H9 (cell line): ENCODE measurements around the gene CUBN. TPM values are rescaled to one million over a fixed set of nuclear protein-coding genes. Genes with fewer than 3 reads are reported as not detected.

Source experiments
- DNase-seq: peaks from one replicate; pipeline ENCODE4 v3.0.0-alpha.2; 2017
- H2AFZ ChIP-seq: one replicate; pipeline ENCODE4 v1.6.1; 2013; ENCODE audit warnings: mild to moderate bottlenecking, low read length, control low read depth, moderate library complexity
- H2AK5ac ChIP-seq: 2 replicates; pipeline ENCODE4 v1.6.1; 2013; ENCODE audit warnings: low read length, control low read depth, mixed read lengths; ENCODE audit not compliant: insufficient read length
- H2BK120ac ChIP-seq: one replicate; pipeline ENCODE4 v1.6.1; 2013; ENCODE audit warnings: low read depth, mild to moderate bottlenecking, low read length, control low read depth, inconsistent platforms; ENCODE audit not compliant: poor library complexity, severe bottlenecking
- H2BK12ac ChIP-seq: 2 replicates; pipeline ENCODE4 v1.6.1; 2013; ENCODE audit warnings: low read length, control low read depth, mixed read lengths, low read depth; ENCODE audit not compliant: insufficient read length
- H2BK15ac ChIP-seq: 2 replicates; pipeline ENCODE4 v1.6.1; 2013; ENCODE audit warnings: low read depth, low read length, control low read depth
- H2BK20ac ChIP-seq: one replicate; pipeline ENCODE4 v1.6.1; 2013; ENCODE audit warnings: low read depth, mild to moderate bottlenecking, low read length, control low read depth, inconsistent platforms; ENCODE audit not compliant: poor library complexity, severe bottlenecking
- H2BK5ac ChIP-seq: 2 replicates; pipeline ENCODE4 v1.6.1; 2013; ENCODE audit warnings: low read length, control low read depth, mixed read lengths; ENCODE audit not compliant: insufficient read length
- H3K14ac ChIP-seq: 2 replicates; pipeline ENCODE4 v1.6.1; 2013; ENCODE audit warnings: low read length, control low read depth; ENCODE audit not compliant: insufficient read depth
- H3K18ac ChIP-seq: 2 replicates; pipeline ENCODE4 v1.6.1; 2013; ENCODE audit warnings: low read depth, mild to moderate bottlenecking, mixed read lengths, low read length, control low read depth; ENCODE audit not compliant: insufficient read length
- H3K23ac ChIP-seq: 2 replicates; pipeline ENCODE4 v1.6.1; 2013; ENCODE audit warnings: low read length, control low read depth, mixed read lengths, low read depth; ENCODE audit not compliant: insufficient read length
- H3K23me2 ChIP-seq: 2 replicates; pipeline ENCODE4 v1.6.1; 2013; ENCODE audit warnings: low read depth, mild to moderate bottlenecking, mixed read lengths, low read length, control low read depth; ENCODE audit not compliant: insufficient read length, poor library complexity, severe bottlenecking
- H3K27ac ChIP-seq: 2 replicates; pipeline ENCODE4 v1.5.1; 2013; ENCODE audit warnings: low read length, control low read depth, mixed read lengths, low read depth; ENCODE audit not compliant: insufficient read length
- H3K27me3 ChIP-seq: 2 replicates; pipeline ENCODE4 v1.6.1; 2013; ENCODE audit warnings: low read length, control low read depth, inconsistent platforms; ENCODE audit not compliant: insufficient read depth
- H3K4ac ChIP-seq: 2 replicates; pipeline ENCODE4 v1.6.1; 2013; ENCODE audit warnings: low read depth, mild to moderate bottlenecking, control low read depth, inconsistent platforms, low read length, moderate library complexity
- H3K4me1 ChIP-seq: 2 replicates; pipeline ENCODE4 v1.6.1; 2013; ENCODE audit warnings: low read length, control low read depth, inconsistent platforms; ENCODE audit not compliant: insufficient read depth
- H3K4me2 ChIP-seq: 2 replicates; pipeline ENCODE4 v1.6.1; 2013; ENCODE audit warnings: low read length, control low read depth, mixed read lengths; ENCODE audit not compliant: insufficient read length, insufficient read depth
- H3K56ac ChIP-seq: 2 replicates; pipeline ENCODE4 v1.6.1; 2013; ENCODE audit warnings: low read depth, mild to moderate bottlenecking, mixed read lengths, low read length, control low read depth; ENCODE audit not compliant: insufficient read length
- H3K79me1 ChIP-seq: 2 replicates; pipeline ENCODE4 v1.6.1; 2013; ENCODE audit warnings: low read depth, mild to moderate bottlenecking, moderate library complexity, low read length, control low read depth, inconsistent platforms; ENCODE audit not compliant: insufficient read depth, poor library complexity, severe bottlenecking
- H3K79me2 ChIP-seq: 2 replicates; pipeline ENCODE4 v1.6.1; 2013; ENCODE audit warnings: low read length, control low read depth, inconsistent platforms; ENCODE audit not compliant: insufficient read depth
- H3K9ac ChIP-seq: 2 replicates; pipeline ENCODE4 v1.6.1; 2013; ENCODE audit warnings: low read length, control low read depth, mixed read lengths; ENCODE audit not compliant: insufficient read length; ENCODE audit errors: extremely low read depth
- H3K9me3 ChIP-seq: one replicate; pipeline ENCODE4 v1.6.1; 2013; ENCODE audit warnings: low read depth, low read length, inconsistent platforms; ENCODE audit not compliant: control insufficient read depth
- H3T11ph ChIP-seq: one replicate; pipeline ENCODE4 v1.6.1; 2013; ENCODE audit warnings: mild to moderate bottlenecking, low read length, control low read depth, inconsistent platforms
- H4K20me1 ChIP-seq: one replicate; pipeline ENCODE4 v1.6.1; 2013; ENCODE audit not compliant: control insufficient read depth, insufficient read length, insufficient read depth
- H4K5ac ChIP-seq: 2 replicates; pipeline ENCODE4 v1.6.1; 2013; ENCODE audit warnings: low read depth, mild to moderate bottlenecking, mixed read lengths, low read length, control low read depth; ENCODE audit not compliant: insufficient read length
- H4K8ac ChIP-seq: replicated peaks from 2 replicates; pipeline ENCODE4 v1.6.1; 2013; ENCODE audit warnings: low read length, control low read depth, mixed read lengths, low read depth; ENCODE audit not compliant: insufficient read length
- H4K91ac ChIP-seq: 2 replicates; pipeline ENCODE4 v1.6.1; 2013; ENCODE audit warnings: low read depth, mild to moderate bottlenecking, moderate library complexity, mixed read lengths, low read length, control low read depth; ENCODE audit not compliant: insufficient read length
- H3K27ac Mint-ChIP-seq, 3 experiments: 2 replicates in 2 of 3; 3 replicates in 1 of 3; pipeline ENCODE4 v1.8.0; 2020 to 2021; ENCODE audit warnings: mixed read lengths in 3 of 3, mild to moderate bottlenecking in 1 of 3, moderate library complexity in 1 of 3
- H3K27me3 Mint-ChIP-seq: 2 replicates; pipeline ENCODE4 v1.8.0; 2021; ENCODE audit warnings: low read depth, mild to moderate bottlenecking, moderate library complexity, mixed read lengths
- H3K36me3 Mint-ChIP-seq, 3 experiments: 2 replicates in 2 of 3; 3 replicates in 1 of 3; pipeline ENCODE4 v1.8.0; 2020 to 2021; ENCODE audit warnings: low read depth in 3 of 3, mixed read lengths in 3 of 3; ENCODE audit not compliant: insufficient read depth in 1 of 3
- H3K4me1 Mint-ChIP-seq, 2 experiments: 2 replicates each; pipeline ENCODE4 v1.8.0; 2020; ENCODE audit warnings: mixed read lengths in 2 of 2
- H3K4me3 Mint-ChIP-seq, 2 experiments: 2 replicates in 1 of 2; 3 replicates in 1 of 2; pipeline ENCODE4 v1.8.0; 2020 to 2021; ENCODE audit warnings: mild to moderate bottlenecking in 2 of 2, mixed read lengths in 2 of 2, moderate library complexity in 1 of 2
- H3K9me3 Mint-ChIP-seq, 2 experiments: 2 replicates in 1 of 2; 3 replicates in 1 of 2; pipeline ENCODE4 v1.8.0; 2020; ENCODE audit warnings: mild to moderate bottlenecking in 2 of 2, mixed read lengths in 2 of 2, moderate library complexity in 1 of 2
- WGBS: extraction: QIAGEN DNeasy Blood & Tissue Kit; methylation state at CpG from one replicate; pipeline ENCODE4 v1.1.7; 2013; ENCODE audit warnings: missing lambda C conversion rate, low lambda C conversion rate, mixed read lengths; ENCODE audit not compliant: insufficient read length; ENCODE audit errors: extremely low coverage; 5-methylcytosine and 5-hydroxymethylcytosine counted together
- total RNA-seq: library from RNA; stranded (reverse); gene quantifications from 2 replicates; pipeline ENCODE4 v1.2.1, GENCODE V29; 2021
- TF ChIP-seq, protein P1 (sequence below): fragments of 200-600 bp; sonication (generic); conservative IDR thresholded peaks from 3 replicates; pipeline ENCODE4 v1.8.0; 2021; ENCODE audit warnings: antibody characterized with exemption, mild to moderate bottlenecking

CUBN gene
- total RNA-seq, 1 experiment from 2014 or later: 0.26 TPM

DNA sequence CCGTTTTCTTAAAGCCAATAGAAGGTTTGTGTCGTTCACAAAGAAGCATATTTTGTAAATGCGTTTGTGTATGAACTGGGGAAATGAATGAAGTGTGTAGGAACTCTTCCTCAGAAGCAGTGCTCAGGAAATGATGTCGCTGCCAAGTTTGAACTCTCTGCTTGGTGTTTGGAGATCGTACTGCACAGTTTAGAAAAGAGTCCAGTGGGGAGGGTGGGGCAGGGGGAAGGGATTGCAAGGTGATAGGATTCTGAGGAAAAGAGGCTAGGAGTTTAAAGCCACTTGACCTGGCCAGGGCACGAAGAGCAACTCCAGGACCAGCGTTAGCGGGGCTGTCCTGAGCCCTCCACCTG lies 122.2 kb downstream of the CUBN start:
- no peak overlapping the region for H4K91ac ChIP-seq
- H3K79me1 ChIP-seq: no peaks in the 10 kb centered on the region
- 0 out of 4 replicates have a peak, but pooled peaks cover 2 to 3% of the 10 kb centered on the region in 2 experiments for H3K4me1 Mint-ChIP-seq
- H2BK12ac ChIP-seq: no peak overlapping the region
- H3K9me3 ChIP-seq: no peaks in the 10 kb centered on the region
- no peak overlapping the region for H3K9ac ChIP-seq
- DNase-seq: no peak
- no peak overlapping the region for H2BK15ac ChIP-seq
- H3K9me3 Mint-ChIP-seq: peaks cover 21 to 23% of the 10 kb centered on the region in 2 experiments
- no peaks in the 10 kb centered on the region; the same call in none of the 2 replicates for H3K27me3 Mint-ChIP-seq
- H3K27ac Mint-ChIP-seq: no peak overlapping the region
- peaks cover 10 to 18% (median 12%) of the 10 kb centered on the region in 3 experiments; a peak in 5 of 7 replicates for H3K36me3 Mint-ChIP-seq
- H2BK120ac ChIP-seq: no peak overlapping the region
- no peak overlapping the region for H2BK20ac ChIP-seq
- no peak overlapping the region for H3K27ac ChIP-seq
- no peak overlapping the region for H3K4me2 ChIP-seq
- no peak overlapping the region for H3K4me3 Mint-ChIP-seq
- H2BK5ac ChIP-seq: no peak overlapping the region
- no peaks in the 10 kb centered on the region for H3K4me1 ChIP-seq
- H2AK5ac ChIP-seq: no peak overlapping the region
- no peak overlapping the region for H3K4ac ChIP-seq
- no peak overlapping the region for H3K56ac ChIP-seq
- H3K18ac ChIP-seq: no peak overlapping the region
- no peak overlapping the region for H4K5ac ChIP-seq
- TF ChIP-seq, protein P1, sequence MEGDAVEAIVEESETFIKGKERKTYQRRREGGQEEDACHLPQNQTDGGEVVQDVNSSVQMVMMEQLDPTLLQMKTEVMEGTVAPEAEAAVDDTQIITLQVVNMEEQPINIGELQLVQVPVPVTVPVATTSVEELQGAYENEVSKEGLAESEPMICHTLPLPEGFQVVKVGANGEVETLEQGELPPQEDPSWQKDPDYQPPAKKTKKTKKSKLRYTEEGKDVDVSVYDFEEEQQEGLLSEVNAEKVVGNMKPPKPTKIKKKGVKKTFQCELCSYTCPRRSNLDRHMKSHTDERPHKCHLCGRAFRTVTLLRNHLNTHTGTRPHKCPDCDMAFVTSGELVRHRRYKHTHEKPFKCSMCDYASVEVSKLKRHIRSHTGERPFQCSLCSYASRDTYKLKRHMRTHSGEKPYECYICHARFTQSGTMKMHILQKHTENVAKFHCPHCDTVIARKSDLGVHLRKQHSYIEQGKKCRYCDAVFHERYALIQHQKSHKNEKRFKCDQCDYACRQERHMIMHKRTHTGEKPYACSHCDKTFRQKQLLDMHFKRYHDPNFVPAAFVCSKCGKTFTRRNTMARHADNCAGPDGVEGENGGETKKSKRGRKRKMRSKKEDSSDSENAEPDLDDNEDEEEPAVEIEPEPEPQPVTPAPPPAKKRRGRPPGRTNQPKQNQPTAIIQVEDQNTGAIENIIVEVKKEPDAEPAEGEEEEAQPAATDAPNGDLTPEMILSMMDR: no peak
- H3K27me3 ChIP-seq: no peaks in the 10 kb centered on the region
- no peak overlapping the region for H3T11ph ChIP-seq
- no peak overlapping the region for H4K8ac ChIP-seq
- no peak overlapping the region for H3K23ac ChIP-seq
- H3K23me2 ChIP-seq: no peaks in the 10 kb centered on the region
- H3K14ac ChIP-seq: no peak overlapping the region
- no CpG with 5 or more reads among the region's 8 CpGs for WGBS
- no peaks in the 10 kb centered on the region for H3K79me2 ChIP-seq
- H2AFZ ChIP-seq: no peak overlapping the region
- H4K20me1 ChIP-seq: no peaks in the 10 kb centered on the region
